Suprapubic skin (tissue), 3 donors: Measurements from ENCODE around the gene PCP4L1.

Experiments used
- EP300 ChIP-seq: sonication (generic); formaldehyde crosslinking; IDR thresholded peaks from one replicate; pipeline ENCODE4 v1.6.1; 2017; ENCODE audit warnings: antibody characterized with exemption
- POLR2A ChIP-seq, 2 donors: fragments of 450-650 bp; IDR thresholded peaks; one replicate each; pipeline ENCODE4 v1.6.1; 2017; ENCODE audit warnings: antibody characterized with exemption in 2 of 2, mild to moderate bottlenecking in 2 of 2, moderate library complexity in 2 of 2
- TF ChIP-seq, protein P1 (sequence below), 2 donors: fragments of 200-600 bp in 1 of 2; fragments of 450-650 bp in 1 of 2; sonication (generic) in 1 of 2; IDR thresholded peaks; one replicate each; pipeline ENCODE4 v1.5.1; 2016 to 2019; ENCODE audit warnings: antibody characterized with exemption in 2 of 2, mild to moderate bottlenecking in 1 of 2, moderate library complexity in 1 of 2

DNA sequence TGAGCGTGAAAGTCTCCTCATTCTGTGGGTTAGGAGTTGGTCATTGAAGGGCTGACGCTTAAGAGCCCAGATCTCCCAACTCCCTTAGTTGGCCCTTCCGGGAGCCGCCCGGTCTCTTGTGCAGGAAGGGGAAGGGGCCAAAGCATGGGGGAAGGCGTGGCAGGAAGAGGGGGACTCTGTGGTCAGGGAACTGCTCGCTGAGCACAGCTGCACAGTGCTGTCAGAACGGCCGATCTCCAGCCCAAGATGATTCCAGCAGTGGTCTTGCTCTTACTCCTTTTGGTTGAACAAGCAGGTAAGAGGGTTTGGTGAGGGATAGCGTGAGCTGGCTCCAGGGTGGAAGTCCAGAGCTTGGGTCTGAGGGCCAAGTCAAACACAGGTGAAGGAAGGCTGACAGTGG is 43.5 kb upstream of the PCP4L1 start, which contains the start of gene FCER1G:
- TF ChIP-seq, protein P1, sequence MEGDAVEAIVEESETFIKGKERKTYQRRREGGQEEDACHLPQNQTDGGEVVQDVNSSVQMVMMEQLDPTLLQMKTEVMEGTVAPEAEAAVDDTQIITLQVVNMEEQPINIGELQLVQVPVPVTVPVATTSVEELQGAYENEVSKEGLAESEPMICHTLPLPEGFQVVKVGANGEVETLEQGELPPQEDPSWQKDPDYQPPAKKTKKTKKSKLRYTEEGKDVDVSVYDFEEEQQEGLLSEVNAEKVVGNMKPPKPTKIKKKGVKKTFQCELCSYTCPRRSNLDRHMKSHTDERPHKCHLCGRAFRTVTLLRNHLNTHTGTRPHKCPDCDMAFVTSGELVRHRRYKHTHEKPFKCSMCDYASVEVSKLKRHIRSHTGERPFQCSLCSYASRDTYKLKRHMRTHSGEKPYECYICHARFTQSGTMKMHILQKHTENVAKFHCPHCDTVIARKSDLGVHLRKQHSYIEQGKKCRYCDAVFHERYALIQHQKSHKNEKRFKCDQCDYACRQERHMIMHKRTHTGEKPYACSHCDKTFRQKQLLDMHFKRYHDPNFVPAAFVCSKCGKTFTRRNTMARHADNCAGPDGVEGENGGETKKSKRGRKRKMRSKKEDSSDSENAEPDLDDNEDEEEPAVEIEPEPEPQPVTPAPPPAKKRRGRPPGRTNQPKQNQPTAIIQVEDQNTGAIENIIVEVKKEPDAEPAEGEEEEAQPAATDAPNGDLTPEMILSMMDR (IDR thresholded peaks at IDR 0.05), result no peak
- TF ChIP-seq POLR2A (IDR thresholded peaks at IDR 0.05) (peak in 1 of 2 donors; percentile 32), EP300 (no peak)
